ENCODE measurements around the gene WDR49. TPM values are rescaled to one million over a fixed set of nuclear protein-coding genes. Genes with fewer than 3 reads are reported as not detected.

Gene WDR49
- total RNA-seq, 2 experiments from 2014 or later: 0.42 to 1.1 TPM

DNA sequence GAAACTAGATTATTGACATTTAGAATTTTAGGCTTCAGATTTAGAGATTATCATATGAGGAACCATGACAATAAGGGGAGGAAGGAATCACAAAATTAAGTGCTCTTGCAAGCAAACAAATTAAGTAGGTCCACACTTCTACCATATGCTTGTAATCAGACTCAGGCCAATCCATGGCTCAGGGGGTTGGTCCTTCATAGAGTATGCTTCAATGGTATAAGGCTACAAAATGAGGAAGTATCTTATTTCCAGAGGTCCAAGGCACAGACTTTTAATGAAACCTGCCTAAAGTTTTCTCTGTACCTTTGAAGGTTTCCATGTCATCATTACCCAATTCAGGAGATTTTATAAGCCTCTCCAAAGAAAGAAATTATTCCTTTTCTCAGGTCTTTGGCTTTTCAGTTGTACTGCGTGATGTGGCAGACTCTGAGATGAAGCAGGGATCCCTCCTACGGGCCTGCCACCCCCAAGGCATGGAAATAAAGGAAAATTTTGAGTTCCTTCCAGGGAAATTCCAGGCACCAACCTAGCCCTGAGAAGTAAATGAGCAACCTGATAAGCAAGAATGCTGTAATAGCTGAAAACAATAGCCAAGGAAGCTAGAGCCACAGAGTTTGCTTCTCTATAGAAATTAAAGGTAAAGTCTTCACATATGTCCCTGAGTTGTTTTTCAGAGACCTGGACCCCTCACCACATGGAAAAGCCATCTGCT is 216.2 kb downstream of the WDR49 start:
- POLR2A ChIA-PET: no interaction called here
- no peaks in the 10 kb centered on the region for H3K27me3 Mint-ChIP-seq
- ATAC-seq (ENCODE audit: poor library complexity) (no peak), DNase-seq (no peak)
- H3K4me1 Mint-ChIP-seq (ENCODE audit: low read depth): no peaks in the 10 kb centered on the region
- H3K27ac Mint-ChIP-seq: no peak overlapping the region
- TF ChIP-seq CTCF (IDR thresholded peaks at IDR 0.05): no peak
- H3K36me3 Mint-ChIP-seq (ENCODE audit: low read depth): no peaks in the 10 kb centered on the region
- Histone ChIP-seq H3K36me3 (ENCODE audit: insufficient read depth, low read length) (no peaks in the 10 kb centered on the region), H3K9me3 (ENCODE audit: control insufficient read depth in 1 of 2, insufficient read depth in 1 of 2, low read length in 2 of 2) (no peaks in the 10 kb centered on the region), H3K4me1 (ENCODE audit: insufficient read depth, low read length) (no peaks in the 10 kb centered on the region), H3K27me3 (ENCODE audit: control insufficient read depth in 1 of 2, insufficient read depth in 2 of 2, low read length in 2 of 2) (no peaks in the 10 kb centered on the region), H3K4me3 (ENCODE audit: low read length) (no peak overlapping the region), H3K27ac (ENCODE audit: low read depth in 1 of 2, low read length in 2 of 2) (no peak overlapping the region)
- intact Hi-C loops (cut with DNase I, micrococcal nuclease): no loop called here
- CTCF ChIA-PET: no interaction called here
- no peak overlapping the region for H3K4me3 Mint-ChIP-seq
- no peaks in the 10 kb centered on the region for H3K9me3 Mint-ChIP-seq

Other genes with a start within 250 kb of the WDR49 start
- gene SERPINI2, start 179.9 kb downstream of the WDR49 start, total RNA-seq: not detected
- 10 to 100 TPM; 19.0 to 22.8 TPM for gene PDCD10, start 81.0 kb upstream of the WDR49 start, total RNA-seq
- under 1 TPM; 0.64 to 0.66 TPM for gene SERPINI1, start 81.8 kb upstream of the WDR49 start, total RNA-seq